PFSK-1 (cell line): ENCODE data around the gene ZG16B.

ENCODE experiments used
- FOXP2 ChIP-seq: optimal IDR thresholded peaks from 2 replicates; pipeline ENCODE3; 2011; ENCODE audit warnings: borderline replicate concordance, control low read depth, inconsistent platforms; ENCODE audit not compliant: insufficient read depth; ENCODE audit errors: extremely low read length, extremely low read depth
- POLR2AphosphoS5 ChIP-seq: IDR thresholded peaks from 2 replicates; pipeline ENCODE4 v1.6.1; 2012; ENCODE audit warnings: low read depth, mild to moderate bottlenecking, control low read depth, low read length, moderate library complexity
- REST ChIP-seq, 2 experiments: IDR thresholded peaks; 2 replicates each; pipeline versions ENCODE4 v1.6.1 to v1.8.0; 2011 to 2012; ENCODE audit warnings: low read depth in 2 of 2, low read length in 2 of 2, control low read depth in 1 of 2, inconsistent platforms in 1 of 2, mild to moderate bottlenecking in 1 of 2, moderate library complexity in 1 of 2; ENCODE audit not compliant: insufficient read depth in 1 of 2
- SIN3A ChIP-seq: IDR thresholded peaks from 2 replicates; pipeline ENCODE4 v1.6.1; 2012; ENCODE audit warnings: mild to moderate bottlenecking, low read length, moderate library complexity, borderline replicate concordance; ENCODE audit not compliant: insufficient read depth
- TAF1 ChIP-seq: IDR thresholded peaks from 2 replicates; pipeline ENCODE4 v1.6.1; 2012; ENCODE audit warnings: low read length, control low read depth, borderline replicate concordance; ENCODE audit not compliant: insufficient read depth

GRCh38 chr16:2858245-2859025 lies 28.3 kb downstream of the ZG16B start:
- TF ChIP-seq REST (IDR thresholded peaks at IDR 0.05; ENCODE audit: insufficient read depth in 1 of 2, low read depth in 2 of 2, low read length in 2 of 2), result no peak
- TF ChIP-seq POLR2AphosphoS5, result no peak
- no peak for TF ChIP-seq SIN3A
- no peak for TF ChIP-seq TAF1
- TF ChIP-seq FOXP2, result no peak
